ENCODE measurements around the gene LOX. TPM values are rescaled to one million over a fixed set of nuclear protein-coding genes. Genes with fewer than 3 reads are reported as not detected.
A peak's percentile ranks its signal among the peaks of the same experiment; 100 is the strongest.

LOX gene
- total and polyA plus RNA-seq, 9 of the 15 experiments (the other 6 are each of a cell fraction or from before 2014, with no cell fraction given), result 0.06 to 0.09 TPM; not detected in 7

- 4% methylated on average over 2 of the region's 2 CpGs for WGBS (ENCODE audit: insufficient coverage, low coverage, missing lambda C conversion rate)
- intact Hi-C loops (cut with micrococcal nuclease) (loop anchor here (1.0 to 2.0 kb wide), 2 partner anchors 13 to 19 kb away; no protein-coding TSS in a partner anchor), in situ Hi-C loops (cut with MboI) (no loop called here)
- TF ChIP-seq RBM17 (IDR thresholded peaks at IDR 0.05; ENCODE audit: borderline replicate concordance, low read depth, low read length), result no peak
- TF ChIP-seq CREB3L1 (IDR thresholded peaks at IDR 0.05; ENCODE audit: borderline replicate concordance, low read depth), result no peak
- TF ChIP-seq LARP7 (IDR thresholded peaks at IDR 0.05), result no peak
- TF ChIP-seq STAT5A (IDR thresholded peaks at IDR 0.05; ENCODE audit: borderline replicate concordance, low read length), result peak; percentile 93
- no peak for TF ChIP-seq CHD4 (IDR thresholded peaks at IDR 0.05; ENCODE audit: insufficient read depth, insufficient replicate concordance, low read depth, low read length, poor library complexity, severe bottlenecking)
- no peak for TF ChIP-seq ZNF436 (CRISPR knock-in tag; IDR thresholded peaks at IDR 0.05)
- no peak for TF ChIP-seq ZNF253 (CRISPR knock-in tag; conservative IDR thresholded peaks at IDR 0.05)
- TF ChIP-seq TEAD1 (CRISPR knock-in tag; IDR thresholded peaks at IDR 0.05), result 0 out of 4 replicates have a peak, but pooled peaks of 1 of the 2 experiments have one; percentile 44
- peak; percentile 53; the same call in 1 of the 2 replicates for TF ChIP-seq DMBX1 (CRISPR knock-in tag; IDR thresholded peaks at IDR 0.05; ENCODE audit: borderline replicate concordance)
- peak in 1 of 2 experiments; percentile 39; a peak in 1 of 4 replicates for TF ChIP-seq FOXA3 (CRISPR knock-in tag; conservative IDR thresholded peaks at IDR 0.05 in 1 of 2, IDR thresholded peaks at IDR 0.05 in 1 of 2)
- 0 out of 2 replicates have a peak, but pooled peaks have one; percentile 58 for TF ChIP-seq CHAMP1 (IDR thresholded peaks at IDR 0.05)
- no peak for TF ChIP-seq ETS2 (tag; IDR thresholded peaks at IDR 0.05; ENCODE audit: borderline replicate concordance, poor library complexity, severe bottlenecking)
These were observed 48.2 kb upstream of the LOX start for GRCh38 chr5:122126177-122126755.

More at GRCh38 chr5:122126177-122126755, 48.2 kb upstream of the LOX start:
- Histone ChIP-seq H3K9me3 (replicated peaks; ENCODE audit: control insufficient read depth, insufficient read depth, low read depth, low read length) (no peaks in the 10 kb centered on the region), H3K4me3 (no peak overlapping the region), H3K27ac (ENCODE audit: extremely low read depth, low read depth, low read length) (peak overlapping the region; percentile 76), H3K36me3 (ENCODE audit: control insufficient read depth, insufficient read depth, low read length) (no peaks in the 10 kb centered on the region), H2AFZ (ENCODE audit: low read depth, low read length) (peak overlapping the region; percentile 82), H4K20me1 (replicated peaks; ENCODE audit: control insufficient read depth, insufficient read depth, low read length) (no peaks in the 10 kb centered on the region), H3K4me2 (ENCODE audit: insufficient read depth, low read length) (peak overlapping the region; percentile 74), H3K27me3 (ENCODE audit: control insufficient read depth in 2 of 2, insufficient read depth in 2 of 2, low read length in 2 of 2) (no peaks in the 10 kb centered on the region), H3K79me2 (ENCODE audit: control insufficient read depth, insufficient read depth, low read length) (no peaks in the 10 kb centered on the region), H3K4me1 (replicated peaks in 1 of 2; ENCODE audit: control insufficient read depth in 2 of 2, insufficient read depth in 2 of 2, low read length in 2 of 2) (peaks cover 7 to 52% of the 10 kb centered on the region in 2 experiments; a peak in 3 of 5 replicates), H3K9ac (ENCODE audit: insufficient read depth in 1 of 2, low read depth in 2 of 2, low read length in 2 of 2) (peak overlapping the region; percentile 9 to 63; a peak in 3 of 4 replicates), H3K9me1 (ENCODE audit: control insufficient read depth, insufficient read depth, low read length) (no peaks in the 10 kb centered on the region)
- BruUV-seq (replicated peaks), result no TSS peak
- DNase-seq (ENCODE audit: extremely low read depth in 1 of 4, low spot score in 3 of 4) (peak; percentile 41 to 93 (median 66)), FAIRE-seq (peak; percentile 99), ATAC-seq (peak; percentile 86)
- CTCF ChIA-PET (ENCODE audit: low intra/inter-chr PET ratio), result interaction anchor here (0.7 kb wide), 1 partner anchor 965 kb away, joined by 4 read pairs; no protein-coding TSS in a partner anchor
- POLR2A ChIA-PET, result interaction anchor here (0.6 to 2.2 kb wide), 9 partner anchors 10 to 164 kb away, joined by 3 to 28 read pairs (median 3); partner anchors contain the start of gene SRFBP1

Data from K562 (cell line).